DND-41 (cell line): ENCODE measurements around the gene GGN.

Experiments used
- ATAC-seq: fragments of 200-7000 bp; cut with Tn5 transposase; 3 replicates; pipeline ENCODE4 v1.9.1; 2021; ENCODE audit warnings: low read depth; ENCODE audit not compliant: insufficient read depth
- DNase-seq: peaks from one replicate; pipeline ENCODE4 v3.0.0-alpha.2; 2020
- H2AFZ ChIP-seq: 2 replicates; pipeline ENCODE4 v1.6.0; 2012; ENCODE audit warnings: low read depth, low read length
- H3K27ac ChIP-seq: 2 replicates; pipeline ENCODE4 v1.5.1; 2012; ENCODE audit warnings: low read length, inconsistent platforms
- H3K27me3 ChIP-seq: fragments of 200-600 bp; sonication (generic); 2 replicates; pipeline ENCODE4 v1.6.0; 2012; ENCODE audit warnings: low read length, mild to moderate bottlenecking, inconsistent platforms; ENCODE audit not compliant: insufficient read depth, poor library complexity
- H3K36me3 ChIP-seq: 2 replicates; pipeline ENCODE4 v1.5.1; 2012; ENCODE audit warnings: low read length, inconsistent platforms; ENCODE audit not compliant: insufficient read depth
- H3K4me1 ChIP-seq: 2 replicates; pipeline ENCODE4 v1.5.1; 2012; ENCODE audit warnings: mild to moderate bottlenecking, low read length; ENCODE audit not compliant: insufficient read depth
- H3K4me2 ChIP-seq: 2 replicates; pipeline ENCODE4 v1.6.0; 2012; ENCODE audit warnings: mild to moderate bottlenecking, moderate library complexity, low read length, inconsistent platforms; ENCODE audit not compliant: insufficient read depth
- H3K4me3 ChIP-seq, 2 experiments: fragments of 200-600 bp in 1 of 2; shearing (Covaris generic) in 1 of 2; 2 replicates each; pipeline ENCODE4 v1.5.1; 2012 to 2016; ENCODE audit warnings: inconsistent platforms in 2 of 2, low read length in 2 of 2, mild to moderate bottlenecking in 2 of 2, low read depth in 1 of 2, moderate library complexity in 1 of 2
- H3K79me2 ChIP-seq: 2 replicates; pipeline ENCODE4 v1.6.0; 2012; ENCODE audit warnings: low read length, inconsistent platforms; ENCODE audit not compliant: insufficient read depth
- H3K9ac ChIP-seq: 2 replicates; pipeline ENCODE4 v1.6.0; 2012; ENCODE audit warnings: low read depth, mild to moderate bottlenecking, inconsistent platforms, low read length, moderate library complexity
- H3K9me3 ChIP-seq: 2 replicates; pipeline ENCODE4 v1.5.1; 2012; ENCODE audit warnings: low read length, moderate library complexity, mild to moderate bottlenecking, inconsistent platforms; ENCODE audit not compliant: insufficient read depth, severe bottlenecking
- H4K20me1 ChIP-seq: 2 replicates; pipeline ENCODE4 v1.6.0; 2012; ENCODE audit warnings: low read length; ENCODE audit not compliant: insufficient read depth
- EZH2 ChIP-seq: IDR thresholded peaks from 3 replicates; pipeline ENCODE4 v1.6.1; 2012; ENCODE audit warnings: borderline replicate concordance, low read depth, mild to moderate bottlenecking, moderate library complexity, low read length, inconsistent platforms; ENCODE audit not compliant: severe bottlenecking
- TF ChIP-seq, protein P1 (sequence below): IDR thresholded peaks from 2 replicates; pipeline ENCODE4 v1.5.1; 2012; ENCODE audit warnings: borderline replicate concordance, low read length, moderate library complexity, mild to moderate bottlenecking; ENCODE audit not compliant: poor library complexity, severe bottlenecking; ENCODE audit errors: extremely low read depth

Gene GGN

GRCh38 chr19:38425810-38426466, 38.1 kb upstream of the GGN start, which contains the start of gene RASGRP4:
Gene RASGRP4 (minus strand): TSS chr19:38426219. CDS start chr19:38426091, 128 bp downstream.
- Histone ChIP-seq H3K9me3 (no peaks in the 10 kb centered on the region), H3K4me3 (no peak within 1 kb of the TSS), H3K9ac (no peak within 1 kb of the TSS), H3K27me3 (no peaks in the 10 kb centered on the region), H3K79me2 (no peaks in the 10 kb centered on the region), H3K36me3 (no peaks in the 10 kb centered on the region), H4K20me1 (no peaks in the 10 kb centered on the region; the same call in 1 of the 2 replicates), H3K27ac (no peak within 1 kb of the TSS), H2AFZ (no peak within 1 kb of the TSS), H3K4me2 (peak within 1 kb of the TSS; percentile 29), H3K4me1 (peaks cover 7% of the 10 kb centered on the region)
- ATAC-seq (peak; percentile 90), DNase-seq (peak; percentile 72)
- TF ChIP-seq, protein P1, sequence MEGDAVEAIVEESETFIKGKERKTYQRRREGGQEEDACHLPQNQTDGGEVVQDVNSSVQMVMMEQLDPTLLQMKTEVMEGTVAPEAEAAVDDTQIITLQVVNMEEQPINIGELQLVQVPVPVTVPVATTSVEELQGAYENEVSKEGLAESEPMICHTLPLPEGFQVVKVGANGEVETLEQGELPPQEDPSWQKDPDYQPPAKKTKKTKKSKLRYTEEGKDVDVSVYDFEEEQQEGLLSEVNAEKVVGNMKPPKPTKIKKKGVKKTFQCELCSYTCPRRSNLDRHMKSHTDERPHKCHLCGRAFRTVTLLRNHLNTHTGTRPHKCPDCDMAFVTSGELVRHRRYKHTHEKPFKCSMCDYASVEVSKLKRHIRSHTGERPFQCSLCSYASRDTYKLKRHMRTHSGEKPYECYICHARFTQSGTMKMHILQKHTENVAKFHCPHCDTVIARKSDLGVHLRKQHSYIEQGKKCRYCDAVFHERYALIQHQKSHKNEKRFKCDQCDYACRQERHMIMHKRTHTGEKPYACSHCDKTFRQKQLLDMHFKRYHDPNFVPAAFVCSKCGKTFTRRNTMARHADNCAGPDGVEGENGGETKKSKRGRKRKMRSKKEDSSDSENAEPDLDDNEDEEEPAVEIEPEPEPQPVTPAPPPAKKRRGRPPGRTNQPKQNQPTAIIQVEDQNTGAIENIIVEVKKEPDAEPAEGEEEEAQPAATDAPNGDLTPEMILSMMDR = no peak
- TF ChIP-seq EZH2 = no peak

GRCh38 chr19:38425222-38425809, 37.5 kb upstream of the GGN start:
- no peak overlapping the region for H3K4me3 ChIP-seq
- H3K9me3 ChIP-seq = no peaks in the 10 kb centered on the region
- no peaks in the 10 kb centered on the region for H3K27me3 ChIP-seq
- H3K4me2 ChIP-seq = peak overlapping the region; percentile 29
- H3K4me1 ChIP-seq = peaks cover 7% of the 10 kb centered on the region
- no peaks in the 10 kb centered on the region for H3K36me3 ChIP-seq
- no peak overlapping the region for H3K27ac ChIP-seq
- H3K79me2 ChIP-seq = no peaks in the 10 kb centered on the region
- no peak overlapping the region for H2AFZ ChIP-seq
- H3K9ac ChIP-seq = no peak overlapping the region
- DNase-seq (no peak), ATAC-seq (0 out of 3 replicates have a peak, but pooled peaks have one; percentile 21)
- TF ChIP-seq, protein P1 = no peak
- TF ChIP-seq EZH2 = no peak
- H4K20me1 ChIP-seq = no peaks in the 10 kb centered on the region; the same call in 1 of the 2 replicates

GRCh38 chr19:38424272-38424671, 36.4 kb upstream of the GGN start:
- DNase-seq (no peak), ATAC-seq (no peak)
- Histone ChIP-seq H2AFZ (no peak overlapping the region), H3K36me3 (no peaks in the 10 kb centered on the region), H3K4me3 (no peak overlapping the region), H4K20me1 (no peaks in the 10 kb centered on the region; the same call in 1 of the 2 replicates), H3K27ac (no peak overlapping the region), H3K27me3 (no peaks in the 10 kb centered on the region), H3K9ac (no peak overlapping the region), H3K4me1 (peaks cover 7% of the 10 kb centered on the region), H3K4me2 (no peak overlapping the region), H3K9me3 (no peaks in the 10 kb centered on the region), H3K79me2 (no peaks in the 10 kb centered on the region)
- TF ChIP-seq, protein P1 = no peak
- no peak for TF ChIP-seq EZH2
